Activated CD4-positive, alpha-beta T cell treated with anti-CD3 and anti-CD28 coated beads, Interleukin-2, amount 50 U/mL, for 16 hours (primary cell): ENCODE results near the gene CLDN15.

ENCODE experiments used
- DNase-seq: peaks from one replicate; pipeline ENCODE4 v3.0.0-alpha.2; 2020

Gene CLDN15

DNA sequence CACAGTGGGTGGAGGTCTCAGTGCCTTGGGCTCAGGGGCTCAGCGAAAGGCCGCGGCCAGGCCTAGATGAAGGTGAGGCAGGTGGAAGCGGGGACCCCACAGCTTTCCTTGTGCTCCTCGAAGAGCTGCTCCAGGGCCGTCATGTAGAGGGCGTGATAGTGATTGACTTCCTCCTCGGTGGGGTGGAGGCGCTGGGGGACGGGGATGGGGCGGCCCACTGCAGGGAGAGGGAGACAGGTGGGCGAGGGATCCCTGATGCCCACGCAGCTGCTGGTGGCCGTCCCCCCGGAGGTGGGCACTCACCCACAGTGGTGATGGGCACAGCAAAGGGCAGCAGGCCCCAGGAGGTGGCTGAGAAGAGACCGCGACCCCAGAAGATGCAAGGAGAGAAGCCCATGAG, 41.7 kb downstream of the CLDN15 start:
- DNase-seq: no peak

- no peak for DNase-seq
Observed at GRCh38 chr7:101189109-101189508, 48.5 kb downstream of the CLDN15 start.

- no peak for DNase-seq
Observed at GRCh38 chr7:101186844-101187428, 50.7 kb downstream of the CLDN15 start.

GRCh38 chr7:101186194-101186593, 51.4 kb downstream of the CLDN15 start:
- no peak for DNase-seq

DNA sequence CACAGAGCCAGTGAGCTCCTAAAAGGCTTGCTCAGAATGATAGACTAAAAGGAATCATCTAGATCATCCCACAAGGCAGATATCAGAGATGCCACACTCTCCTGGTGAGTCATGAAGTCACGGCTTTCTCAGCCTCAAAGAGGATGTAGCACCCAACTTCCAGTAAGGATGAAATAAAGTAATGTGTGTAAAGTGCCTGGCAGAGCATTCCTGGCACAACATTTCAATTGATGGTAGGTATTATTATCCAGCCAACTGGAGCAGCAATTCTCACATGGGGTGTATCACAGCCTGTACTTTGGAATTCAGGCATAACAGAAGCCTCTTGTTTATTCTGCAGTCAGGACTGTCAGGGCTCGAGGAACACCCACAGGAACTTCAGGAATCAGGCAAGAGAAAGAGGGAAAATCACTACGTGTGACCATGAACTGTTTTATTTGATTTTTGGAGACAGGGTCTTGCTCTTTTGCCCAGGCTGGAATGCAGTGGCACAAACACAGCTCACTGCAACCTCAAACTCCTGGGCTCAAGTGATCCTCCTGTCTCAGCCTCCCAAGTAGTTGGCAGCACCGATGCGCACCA, 52.3 kb downstream of the CLDN15 start:
- no peak for DNase-seq
